Measurements from ENCODE around the gene HIGD1A. TPM values are rescaled to one million over a fixed set of nuclear protein-coding genes. Genes with fewer than 3 reads are reported as not detected.

The HIGD1A gene
- total and polyA plus RNA-seq, 7 experiments from 2014 or later = 15.3 to 79.6 (median 23.8) TPM

GRCh38 chr3:42799376-42799775 lies 4.9 kb downstream of the HIGD1A start:
- Histone ChIP-seq H3K36me3 (ENCODE audit: control insufficient read depth in 2 of 3, insufficient read depth in 3 of 3, low read length in 3 of 3) (peaks cover 0 to 6% (median 0%) of the 10 kb centered on the region in 3 experiments), H3K4me1 (ENCODE audit: control insufficient read depth in 2 of 2, insufficient read depth in 2 of 2, low read length in 2 of 2) (peaks cover 9 to 16% of the 10 kb centered on the region in 2 donors), H3K9me3 (ENCODE audit: control insufficient read depth in 2 of 3, low read length in 3 of 3) (no peaks in the 10 kb centered on the region), H3K4me3 (ENCODE audit: low read length) (no peak overlapping the region), H3K27ac (ENCODE audit: low read depth, low read length) (no peak overlapping the region), H3K27me3 (ENCODE audit: control insufficient read depth in 2 of 2, insufficient read depth in 2 of 2, low read length in 2 of 2) (no peaks in the 10 kb centered on the region)
- Mint-ChIP-seq H3K36me3 (peaks cover 0 to 17% (median 6%) of the 10 kb centered on the region in 5 donors), H3K27ac (no peak overlapping the region), H3K4me1 (peaks cover 39 to 62% (median 53%) of the 10 kb centered on the region in 7 donors), H3K9me3 (peaks cover 0 to 2% (median 0%) of the 10 kb centered on the region in 11 donors), H3K27me3 (no peaks in the 10 kb centered on the region), H3K4me3 (peak overlapping the region in 1 of 10 donors; percentile 34)
- no peak for DNase-seq
- ChIA-PET CTCF (no interaction called here), POLR2A (interaction anchor here (0.6 to 0.7 kb wide), 2 partner anchors 222 to 395 kb away, joined by 3 read pairs; no protein-coding TSS in a partner anchor)
- intact Hi-C loops (cut with micrococcal nuclease) = no loop called here
- no peak for ATAC-seq

DNA sequence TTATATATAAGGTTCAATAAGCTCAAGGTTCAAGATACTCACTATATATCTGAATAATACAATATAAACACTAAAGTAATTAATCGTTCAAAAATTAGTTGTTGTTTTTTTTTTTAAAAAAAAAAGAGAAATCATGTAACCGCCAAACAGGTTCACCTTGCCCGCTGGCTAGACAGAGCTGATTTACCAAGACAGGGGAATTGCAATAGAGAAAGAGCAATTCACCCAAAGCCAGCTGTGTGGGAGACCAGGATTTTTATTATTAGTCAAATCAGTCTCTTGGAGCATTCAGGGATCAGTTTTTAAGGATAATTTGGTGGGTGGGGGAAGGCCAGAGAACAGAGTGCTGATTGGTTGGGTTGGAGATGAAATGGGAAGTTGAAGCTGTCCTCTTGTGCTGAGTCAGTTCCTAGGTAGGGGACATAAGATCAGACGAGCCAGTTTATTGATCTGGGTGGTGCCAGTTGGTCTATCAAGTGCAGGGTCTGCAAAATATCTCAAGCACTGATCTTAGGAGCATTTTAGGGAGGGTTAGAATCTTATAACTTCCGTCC lies 7.9 kb downstream of the HIGD1A start:
- Mint-ChIP-seq H3K9me3 (peaks cover 0 to 2% (median 0%) of the 10 kb centered on the region in 11 donors), H3K27me3 (no peaks in the 10 kb centered on the region), H3K4me3 (no peak overlapping the region), H3K27ac (peak overlapping the region in 1 of 9 donors; percentile 9), H3K36me3 (peaks cover 0 to 20% (median 14%) of the 10 kb centered on the region in 5 donors), H3K4me1 (peaks cover 23 to 36% (median 30%) of the 10 kb centered on the region in 7 donors)
- Histone ChIP-seq H3K9me3 (ENCODE audit: control insufficient read depth in 2 of 3, low read length in 3 of 3) (no peaks in the 10 kb centered on the region), H3K4me3 (ENCODE audit: low read length) (no peak overlapping the region), H3K27me3 (ENCODE audit: control insufficient read depth in 2 of 2, insufficient read depth in 2 of 2, low read length in 2 of 2) (no peaks in the 10 kb centered on the region), H3K36me3 (ENCODE audit: control insufficient read depth in 2 of 3, insufficient read depth in 3 of 3, low read length in 3 of 3) (no peaks in the 10 kb centered on the region), H3K27ac (ENCODE audit: low read depth, low read length) (no peak overlapping the region), H3K4me1 (ENCODE audit: control insufficient read depth in 2 of 2, insufficient read depth in 2 of 2, low read length in 2 of 2) (peaks cover 0 to 3% of the 10 kb centered on the region in 2 donors)
- DNase-seq (no peak), ATAC-seq (no peak)
- intact Hi-C loops (cut with micrococcal nuclease) = no loop called here
- POLR2A ChIA-PET = interaction anchor here (0.7 to 1.1 kb wide), 2 partner anchors 10 to 1597 kb away, joined by 3 to 5 read pairs; partner anchors contain the start of gene CTNNB1
- CTCF ChIA-PET = interaction anchor here (0.6 to 1.0 kb wide), 2 partner anchors 15 to 228 kb away, joined by 3 to 7 read pairs; no protein-coding TSS in a partner anchor

DNA sequence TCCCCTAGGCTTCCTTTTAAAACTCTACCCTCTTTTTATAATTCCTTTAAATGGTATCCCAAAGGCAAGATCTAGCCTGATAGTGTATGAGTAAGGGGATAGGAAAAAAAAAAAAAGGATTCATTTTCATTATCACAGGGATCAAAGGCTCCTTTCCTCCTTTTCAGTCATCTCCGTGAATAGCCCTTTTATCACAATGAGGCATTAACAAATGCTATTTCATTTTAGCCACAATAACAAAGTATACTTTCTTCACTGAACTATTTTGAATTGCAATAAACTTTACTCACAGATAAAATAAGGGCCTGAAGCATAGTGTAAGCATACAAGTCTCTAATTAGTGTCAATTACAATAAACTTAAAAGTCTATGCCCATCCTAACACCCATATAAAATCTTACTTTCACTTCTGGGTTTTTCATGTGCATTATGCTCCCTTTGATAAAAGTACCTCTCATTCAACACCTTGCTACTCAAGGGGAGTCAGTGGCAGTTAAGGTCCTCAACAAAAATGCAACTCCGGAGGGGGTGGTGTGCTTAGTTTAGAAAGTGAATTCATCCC lies 8.6 kb downstream of the HIGD1A start:
- ATAC-seq (no peak), DNase-seq (no peak)
- H3K4me3 Mint-ChIP-seq = no peak overlapping the region
- H3K4me1 ChIP-seq (ENCODE audit: control insufficient read depth in 2 of 2, insufficient read depth in 2 of 2, low read length in 2 of 2) = no peaks in the 10 kb centered on the region
- no peaks in the 10 kb centered on the region for H3K27me3 ChIP-seq (ENCODE audit: control insufficient read depth in 2 of 2, insufficient read depth in 2 of 2, low read length in 2 of 2)
- peaks cover 17 to 36% (median 28%) of the 10 kb centered on the region in 7 donors for H3K4me1 Mint-ChIP-seq
- ChIA-PET POLR2A (interaction anchor here (1.1 kb wide), 1 partner anchor 11 kb away, joined by 5 read pairs; no protein-coding TSS in a partner anchor), CTCF (interaction anchor here (0.6 to 1.0 kb wide), 2 partner anchors 14 to 228 kb away, joined by 3 to 7 read pairs; no protein-coding TSS in a partner anchor)
- no peaks in the 10 kb centered on the region for H3K27me3 Mint-ChIP-seq
- no peak overlapping the region for H3K27ac ChIP-seq (ENCODE audit: low read depth, low read length)
- H3K27ac Mint-ChIP-seq = peak overlapping the region in 1 of 9 donors; percentile 7
- peaks cover 0 to 1% (median 0%) of the 10 kb centered on the region in 11 donors for H3K9me3 Mint-ChIP-seq
- no peaks in the 10 kb centered on the region for H3K36me3 ChIP-seq (ENCODE audit: control insufficient read depth in 2 of 3, insufficient read depth in 3 of 3, low read length in 3 of 3)
- no peak overlapping the region for H3K4me3 ChIP-seq (ENCODE audit: low read length)
- H3K36me3 Mint-ChIP-seq = peaks cover 0 to 21% (median 11%) of the 10 kb centered on the region in 5 donors
- H3K9me3 ChIP-seq (ENCODE audit: control insufficient read depth in 2 of 3, low read length in 3 of 3) = no peaks in the 10 kb centered on the region
- intact Hi-C loops (cut with micrococcal nuclease) = no loop called here

- ATAC-seq (no peak), DNase-seq (no peak)
- no peaks in the 10 kb centered on the region for H3K4me1 ChIP-seq (ENCODE audit: control insufficient read depth in 2 of 2, insufficient read depth in 2 of 2, low read length in 2 of 2)
- H3K36me3 ChIP-seq (ENCODE audit: control insufficient read depth in 2 of 3, insufficient read depth in 3 of 3, low read length in 3 of 3) = peaks cover 0 to 3% (median 0%) of the 10 kb centered on the region in 3 experiments
- Mint-ChIP-seq H3K9me3 (peaks cover 0 to 1% (median 0%) of the 10 kb centered on the region in 11 donors), H3K4me1 (peaks cover 6 to 27% (median 15%) of the 10 kb centered on the region in 7 donors), H3K4me3 (no peak overlapping the region), H3K36me3 (peaks cover 0 to 29% (median 17%) of the 10 kb centered on the region in 5 donors), H3K27me3 (no peaks in the 10 kb centered on the region), H3K27ac (peak overlapping the region in 1 of 9 donors; percentile 41)
- intact Hi-C loops (cut with micrococcal nuclease) = no loop called here
- H3K27ac ChIP-seq (ENCODE audit: low read depth, low read length) = no peak overlapping the region
- ChIA-PET POLR2A (no interaction called here), CTCF (interaction anchor here (0.7 kb wide), 1 partner anchor 17 kb away, joined by 3 read pairs; no protein-coding TSS in a partner anchor)
- no peak overlapping the region for H3K4me3 ChIP-seq (ENCODE audit: low read length)
- no peaks in the 10 kb centered on the region for H3K9me3 ChIP-seq (ENCODE audit: control insufficient read depth in 2 of 3, low read length in 3 of 3)
- H3K27me3 ChIP-seq (ENCODE audit: control insufficient read depth in 2 of 2, insufficient read depth in 2 of 2, low read length in 2 of 2) = no peaks in the 10 kb centered on the region
These were observed 13.5 kb downstream of the HIGD1A start for GRCh38 chr3:42790714-42791229.

DNA sequence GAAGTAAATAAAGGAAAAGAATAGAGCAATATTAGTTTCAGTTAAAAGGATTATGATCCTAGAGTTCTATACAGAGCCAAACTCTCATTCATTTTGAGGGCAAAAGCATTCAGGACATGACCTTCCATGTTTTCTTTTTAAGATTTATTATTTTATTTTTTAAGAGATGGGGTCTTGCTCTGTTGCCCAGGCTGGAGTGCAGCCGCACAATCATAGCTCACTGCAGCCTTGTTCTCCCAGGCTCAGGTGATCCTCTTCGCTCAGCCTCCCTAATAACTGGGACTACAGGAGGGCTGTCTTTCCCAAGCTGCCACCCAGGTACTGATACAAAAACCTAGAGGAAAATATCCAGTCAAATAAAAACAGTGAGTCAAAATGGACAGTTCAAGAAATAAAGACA lies 17.7 kb downstream of the HIGD1A start:
- H3K4me1 ChIP-seq (ENCODE audit: control insufficient read depth in 2 of 2, insufficient read depth in 2 of 2, low read length in 2 of 2) = no peaks in the 10 kb centered on the region
- DNase-seq (no peak), ATAC-seq (no peak)
- no peak overlapping the region for H3K4me3 ChIP-seq (ENCODE audit: low read length)
- ChIA-PET POLR2A (interaction anchor here (0.6 kb wide), 1 partner anchor 14 kb away, joined by 3 read pairs; no protein-coding TSS in a partner anchor), CTCF (no interaction called here)
- no peak overlapping the region for H3K27ac ChIP-seq (ENCODE audit: low read depth, low read length)
- peaks cover 0 to 30% (median 14%) of the 10 kb centered on the region in 5 donors for H3K36me3 Mint-ChIP-seq
- no peaks in the 10 kb centered on the region for H3K27me3 ChIP-seq (ENCODE audit: control insufficient read depth in 2 of 2, insufficient read depth in 2 of 2, low read length in 2 of 2)
- H3K27ac Mint-ChIP-seq = no peak overlapping the region
- H3K4me3 Mint-ChIP-seq = no peak overlapping the region
- no peaks in the 10 kb centered on the region for H3K9me3 Mint-ChIP-seq
- H3K36me3 ChIP-seq (ENCODE audit: control insufficient read depth in 2 of 3, insufficient read depth in 3 of 3, low read length in 3 of 3) = peaks cover 0 to 7% (median 0%) of the 10 kb centered on the region in 3 experiments
- H3K9me3 ChIP-seq (ENCODE audit: control insufficient read depth in 2 of 3, low read length in 3 of 3) = no peaks in the 10 kb centered on the region
- H3K27me3 Mint-ChIP-seq = no peaks in the 10 kb centered on the region
- peaks cover 2 to 16% (median 9%) of the 10 kb centered on the region in 7 donors for H3K4me1 Mint-ChIP-seq
- intact Hi-C loops (cut with micrococcal nuclease) = loop anchor here in 1 of 2 donors (10.0 kb wide), 1 partner anchor 718 kb away; no protein-coding TSS in a partner anchor

- POLR2A ChIA-PET = no interaction called here
- Mint-ChIP-seq H3K27ac (no peak overlapping the region), H3K9me3 (no peaks in the 10 kb centered on the region), H3K27me3 (no peaks in the 10 kb centered on the region), H3K4me1 (peaks cover 2 to 13% (median 9%) of the 10 kb centered on the region in 7 donors), H3K36me3 (peaks cover 0 to 30% (median 14%) of the 10 kb centered on the region in 5 donors), H3K4me3 (no peak overlapping the region)
- Histone ChIP-seq H3K4me3 (ENCODE audit: low read length) (no peak overlapping the region), H3K27ac (ENCODE audit: low read depth, low read length) (no peak overlapping the region), H3K9me3 (ENCODE audit: control insufficient read depth in 2 of 3, low read length in 3 of 3) (no peaks in the 10 kb centered on the region), H3K36me3 (ENCODE audit: control insufficient read depth in 2 of 3, insufficient read depth in 3 of 3, low read length in 3 of 3) (peaks cover 0 to 7% (median 0%) of the 10 kb centered on the region in 3 experiments), H3K27me3 (ENCODE audit: control insufficient read depth in 2 of 2, insufficient read depth in 2 of 2, low read length in 2 of 2) (no peaks in the 10 kb centered on the region), H3K4me1 (ENCODE audit: control insufficient read depth in 2 of 2, insufficient read depth in 2 of 2, low read length in 2 of 2) (no peaks in the 10 kb centered on the region)
- CTCF ChIA-PET = no interaction called here
- ATAC-seq (no peak), DNase-seq (no peak)
- intact Hi-C loops (cut with micrococcal nuclease) = loop anchor here in 1 of 2 donors (10.0 kb wide), 1 partner anchor 719 kb away; no protein-coding TSS in a partner anchor
These were observed 18.1 kb downstream of the HIGD1A start for GRCh38 chr3:42786212-42786611.
